A673 (cell line): Measurements from ENCODE around the gene SLC26A1. TPM values are rescaled to one million over a fixed set of nuclear protein-coding genes. Genes with fewer than 3 reads are reported as not detected.

Experiments used
- BruUV-seq: library from RNA; stranded (reverse); fragments of 400-500 nt; replicated peaks from 2 replicates; lab custom pipeline; 2021; lab: Mats Ljungman, UMichigan
- CTCF ChIA-PET: fragments of 300-600 bp; sonication (Branson Sonifier 250); formaldehyde crosslinking; loops from one replicate; lab custom pipeline; 2022; ENCODE audit warnings: antibody characterized with exemption; lab: Charles Lee
- POLR2A ChIA-PET: fragments of 300-600 bp; sonication (Branson Sonifier 250); formaldehyde crosslinking; loops from one replicate; lab custom pipeline; 2022; ENCODE audit warnings: antibody characterized with exemption; ENCODE audit not compliant: low non-redundant PET; lab: Charles Lee
- DNase-seq: peaks from one replicate; pipeline ENCODE4 v3.0.0-alpha.2; 2015; ENCODE audit warnings: low spot score
- H3K27ac ChIP-seq: fragments of 200-600 bp; sonication (generic); 2 replicates; pipeline ENCODE4 v1.5.1; 2016; ENCODE audit warnings: mixed run types, low read depth, mild to moderate bottlenecking, mixed read lengths, antibody characterized with exemption, low read length; ENCODE audit not compliant: poor library complexity, severe bottlenecking
- H3K27me3 ChIP-seq: fragments of 200-600 bp; sonication (generic); replicated peaks from 2 replicates; pipeline ENCODE4 v1.6.1; 2017; ENCODE audit warnings: mixed run types, low read depth, mild to moderate bottlenecking, mixed read lengths, antibody characterized with exemption, low read length; ENCODE audit not compliant: insufficient read depth, poor library complexity
- H3K36me3 ChIP-seq: fragments of 200-600 bp; sonication (generic); 2 replicates; pipeline ENCODE4 v1.6.1; 2016; ENCODE audit warnings: mixed run types, mild to moderate bottlenecking, mixed read lengths, antibody characterized with exemption, low read length; ENCODE audit not compliant: insufficient read depth, poor library complexity, severe bottlenecking
- H3K4me1 ChIP-seq: fragments of 200-600 bp; sonication (generic); 2 replicates; pipeline ENCODE4 v1.6.1; 2017; ENCODE audit warnings: mixed run types, mild to moderate bottlenecking, mixed read lengths, antibody characterized with exemption, low read length; ENCODE audit not compliant: insufficient read depth, poor library complexity, severe bottlenecking
- H3K4me3 ChIP-seq: fragments of 200-600 bp; sonication (generic); 2 replicates; pipeline ENCODE4 v1.5.1; 2016; ENCODE audit warnings: low read depth, mixed run types, mild to moderate bottlenecking, mixed read lengths, low read length; ENCODE audit not compliant: poor library complexity, severe bottlenecking
- H3K9me3 ChIP-seq: fragments of 200-600 bp; sonication (generic); 2 replicates; pipeline ENCODE4 v1.6.1; 2016; ENCODE audit warnings: mixed run types, low read depth, mild to moderate bottlenecking, mixed read lengths, antibody characterized with exemption, low read length; ENCODE audit not compliant: poor library complexity, severe bottlenecking
- EZH2 ChIP-seq: fragments of 200-600 bp; sonication (generic); IDR thresholded peaks from 2 replicates; pipeline ENCODE4 v1.6.1; 2017; ENCODE audit warnings: borderline replicate concordance, low read depth, mild to moderate bottlenecking, mixed read lengths, antibody characterized with exemption, low read length; ENCODE audit not compliant: poor library complexity, severe bottlenecking
- intact Hi-C: fragments of 100-400 bp; cut with micrococcal nuclease; formaldehyde crosslinking; loops from one replicate; pipeline ENCODE4 v1.10.0; 2022; ENCODE audit not compliant: unreplicated experiment
- total RNA-seq: library from RNA; stranded (reverse); gene quantifications from 2 replicates; pipeline ENCODE4 v1.2.3, GENCODE V29; 2021
- TF ChIP-seq, protein P1 (sequence below): fragments of 300-800, 200-600 bp; sonication (generic); conservative IDR thresholded peaks from 2 replicates; pipeline ENCODE4 v1.5.1; 2017; ENCODE audit warnings: low read depth, mild to moderate bottlenecking, antibody characterized with exemption, low read length, moderate library complexity, mixed read lengths

SLC26A1 gene
- total RNA-seq, 1 experiment from 2014 or later: 0.30 TPM

DNA sequence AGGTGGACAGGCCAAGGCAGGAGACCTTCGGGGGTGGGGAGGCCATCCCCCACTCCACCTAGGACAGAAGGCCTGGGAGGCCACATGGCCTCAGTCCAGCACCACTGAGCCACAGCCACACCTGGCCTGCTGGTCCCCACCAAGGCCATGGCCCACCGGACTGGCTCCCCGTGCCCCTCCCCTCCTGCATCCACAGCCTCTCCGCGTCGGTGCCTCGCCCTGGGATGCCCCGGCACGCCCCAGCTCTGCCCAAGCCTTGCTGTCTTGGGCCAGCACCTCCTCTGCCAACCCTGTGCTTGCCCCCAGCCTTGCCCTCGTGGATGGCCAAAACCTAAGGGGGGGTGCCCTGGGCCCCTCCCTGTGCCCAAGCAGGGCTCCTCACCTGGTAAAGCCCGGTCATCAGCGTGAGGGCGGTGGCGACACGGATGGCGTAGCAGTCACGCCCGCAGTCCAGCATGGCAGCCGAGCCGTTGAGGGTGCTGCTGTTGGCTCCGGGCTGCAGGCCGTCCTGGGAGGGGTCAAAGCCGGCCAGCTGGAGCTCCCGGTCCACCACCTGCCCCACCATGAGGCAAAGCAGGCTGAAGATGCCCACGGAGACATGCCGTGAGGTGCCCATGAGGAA lies 2.3 kb downstream of the SLC26A1 start:
- DNase-seq: no peak
- POLR2A ChIA-PET: no interaction called here
- H3K9me3 ChIP-seq: no peaks in the 10 kb centered on the region
- no TSS peak for BruUV-seq
- intact Hi-C loops: no loop called here
- CTCF ChIA-PET: no interaction called here
- H3K4me3 ChIP-seq: no peak overlapping the region
- TF ChIP-seq, protein P1, sequence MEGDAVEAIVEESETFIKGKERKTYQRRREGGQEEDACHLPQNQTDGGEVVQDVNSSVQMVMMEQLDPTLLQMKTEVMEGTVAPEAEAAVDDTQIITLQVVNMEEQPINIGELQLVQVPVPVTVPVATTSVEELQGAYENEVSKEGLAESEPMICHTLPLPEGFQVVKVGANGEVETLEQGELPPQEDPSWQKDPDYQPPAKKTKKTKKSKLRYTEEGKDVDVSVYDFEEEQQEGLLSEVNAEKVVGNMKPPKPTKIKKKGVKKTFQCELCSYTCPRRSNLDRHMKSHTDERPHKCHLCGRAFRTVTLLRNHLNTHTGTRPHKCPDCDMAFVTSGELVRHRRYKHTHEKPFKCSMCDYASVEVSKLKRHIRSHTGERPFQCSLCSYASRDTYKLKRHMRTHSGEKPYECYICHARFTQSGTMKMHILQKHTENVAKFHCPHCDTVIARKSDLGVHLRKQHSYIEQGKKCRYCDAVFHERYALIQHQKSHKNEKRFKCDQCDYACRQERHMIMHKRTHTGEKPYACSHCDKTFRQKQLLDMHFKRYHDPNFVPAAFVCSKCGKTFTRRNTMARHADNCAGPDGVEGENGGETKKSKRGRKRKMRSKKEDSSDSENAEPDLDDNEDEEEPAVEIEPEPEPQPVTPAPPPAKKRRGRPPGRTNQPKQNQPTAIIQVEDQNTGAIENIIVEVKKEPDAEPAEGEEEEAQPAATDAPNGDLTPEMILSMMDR: no peak
- no peak for TF ChIP-seq EZH2
- H3K27ac ChIP-seq: no peak overlapping the region
- peaks cover 5% of the 10 kb centered on the region for H3K4me1 ChIP-seq
- no peaks in the 10 kb centered on the region for H3K27me3 ChIP-seq
- H3K36me3 ChIP-seq: no peaks in the 10 kb centered on the region

DNA sequence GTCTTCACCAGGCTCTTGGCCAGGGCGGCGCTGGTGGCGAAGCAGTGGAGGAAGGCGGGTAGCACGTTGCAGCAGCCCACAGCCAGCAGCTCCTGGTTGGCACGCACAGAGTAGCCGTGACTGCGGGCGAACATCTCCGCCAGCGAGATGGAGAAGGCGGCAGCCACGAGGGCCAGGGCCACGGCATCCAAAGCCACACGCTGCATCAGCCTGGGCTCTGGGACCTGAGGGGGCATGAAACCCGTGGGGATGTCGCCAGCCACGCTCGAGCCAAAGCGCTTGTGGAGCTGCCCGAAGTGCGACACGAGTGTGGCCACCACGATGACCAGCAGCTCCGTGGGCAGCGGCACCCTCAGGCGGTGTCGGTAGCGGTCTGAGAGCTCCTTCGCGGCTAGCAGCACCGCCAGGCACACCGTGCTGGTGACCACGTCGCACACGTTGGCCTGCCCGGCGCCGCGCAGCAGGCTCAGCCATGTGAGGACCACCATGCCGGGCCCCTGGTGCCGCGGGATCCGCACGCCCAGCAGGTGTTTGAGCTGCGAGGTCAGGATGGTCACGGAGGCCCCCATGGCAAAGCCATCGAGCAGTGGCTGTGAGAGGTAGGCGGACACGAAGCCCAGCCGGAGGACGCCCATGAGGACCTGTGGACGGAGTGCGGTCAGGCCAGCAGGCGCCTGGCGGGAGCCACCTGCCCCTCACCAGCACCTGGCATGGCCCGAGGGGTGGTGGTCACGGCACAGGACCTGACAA lies 3.3 kb downstream of the SLC26A1 start:
- POLR2A ChIA-PET: no interaction called here
- Histone ChIP-seq H3K4me3 (no peak overlapping the region), H3K36me3 (no peaks in the 10 kb centered on the region), H3K27me3 (no peaks in the 10 kb centered on the region), H3K9me3 (no peaks in the 10 kb centered on the region), H3K4me1 (peaks cover 8% of the 10 kb centered on the region), H3K27ac (no peak overlapping the region)
- intact Hi-C loops: loop anchor here (10.0 kb wide), 1 partner anchor 245 kb away; no protein-coding TSS in a partner anchor
- DNase-seq: no peak
- BruUV-seq: no TSS peak
- CTCF ChIA-PET: no interaction called here
- TF ChIP-seq EZH2: no peak
- TF ChIP-seq, protein P1: no peak

DNA sequence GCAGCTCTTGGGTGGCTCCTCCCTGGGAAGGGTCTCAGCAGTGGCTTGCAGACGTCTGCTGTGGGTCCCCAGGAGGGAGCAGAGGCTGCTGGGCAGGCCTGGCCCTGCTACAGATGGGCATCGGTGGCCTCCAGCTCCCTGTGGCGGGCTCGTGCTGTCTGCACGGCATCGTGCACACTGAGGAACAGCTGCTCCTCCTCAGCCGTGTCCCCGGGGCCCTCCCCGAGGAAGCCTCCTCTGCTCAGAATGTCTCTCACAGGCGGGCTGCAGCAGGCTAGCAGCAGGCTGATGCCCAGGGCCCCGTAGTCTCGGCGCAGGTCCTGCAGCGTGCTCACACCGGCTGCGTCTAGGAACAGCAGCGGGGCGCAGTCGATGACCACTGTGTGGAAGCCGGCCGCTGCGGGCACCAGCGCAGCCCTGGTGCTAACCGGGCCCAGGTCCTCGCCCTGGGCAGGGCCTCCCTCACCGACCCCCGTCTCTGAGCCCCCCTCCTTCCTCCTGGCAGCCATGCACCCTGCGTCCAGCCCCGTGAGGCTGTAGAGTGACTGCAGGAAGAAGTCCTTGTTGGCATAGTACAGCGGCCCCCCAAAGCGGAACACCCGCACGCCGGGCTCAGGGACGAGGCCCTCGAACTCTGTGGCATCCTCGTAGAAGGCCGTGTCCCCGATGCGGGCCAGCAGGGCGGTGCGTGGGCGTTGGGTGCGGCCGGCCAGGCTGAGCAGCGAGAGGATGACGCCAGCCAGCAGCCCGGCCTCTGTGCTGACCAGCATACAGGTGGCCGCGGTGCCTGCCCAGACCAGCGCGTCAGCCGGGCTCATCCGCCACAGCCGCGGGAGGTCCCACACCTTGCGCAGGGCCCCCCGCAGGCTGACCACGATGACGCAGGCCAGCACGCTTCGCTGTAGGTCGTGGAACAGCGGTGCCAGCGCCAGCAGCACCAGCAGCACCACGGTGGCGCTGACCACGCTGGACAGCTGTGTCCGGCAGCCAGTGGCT lies 4.2 kb downstream of the SLC26A1 start:
- ChIA-PET POLR2A (no interaction called here), CTCF (no interaction called here)
- no peak for TF ChIP-seq EZH2
- TF ChIP-seq, protein P1: no peak

More for the DNA sequence above, 4.2 kb downstream of the SLC26A1 start:
- no peak for DNase-seq
- Histone ChIP-seq H3K4me3 (no peak overlapping the region), H3K27me3 (no peaks in the 10 kb centered on the region), H3K9me3 (no peaks in the 10 kb centered on the region), H3K36me3 (no peaks in the 10 kb centered on the region), H3K4me1 (peaks cover 8% of the 10 kb centered on the region), H3K27ac (no peak overlapping the region)
- intact Hi-C loops: loop anchor here (10.0 kb wide), 1 partner anchor 244 kb away; no protein-coding TSS in a partner anchor
- no TSS peak for BruUV-seq
